Measurements from ENCODE around the gene HENMT1. TPM values are rescaled to one million over a fixed set of nuclear protein-coding genes. Genes with fewer than 3 reads are reported as not detected.
"Not testable (repeated sequence)": the region's sequence is repeated elsewhere in the genome, so short reads cannot be mapped to it uniquely, and the experiment has no call there.

Gene HENMT1
- 10.1 TPM for polyA plus RNA-seq

DNA sequence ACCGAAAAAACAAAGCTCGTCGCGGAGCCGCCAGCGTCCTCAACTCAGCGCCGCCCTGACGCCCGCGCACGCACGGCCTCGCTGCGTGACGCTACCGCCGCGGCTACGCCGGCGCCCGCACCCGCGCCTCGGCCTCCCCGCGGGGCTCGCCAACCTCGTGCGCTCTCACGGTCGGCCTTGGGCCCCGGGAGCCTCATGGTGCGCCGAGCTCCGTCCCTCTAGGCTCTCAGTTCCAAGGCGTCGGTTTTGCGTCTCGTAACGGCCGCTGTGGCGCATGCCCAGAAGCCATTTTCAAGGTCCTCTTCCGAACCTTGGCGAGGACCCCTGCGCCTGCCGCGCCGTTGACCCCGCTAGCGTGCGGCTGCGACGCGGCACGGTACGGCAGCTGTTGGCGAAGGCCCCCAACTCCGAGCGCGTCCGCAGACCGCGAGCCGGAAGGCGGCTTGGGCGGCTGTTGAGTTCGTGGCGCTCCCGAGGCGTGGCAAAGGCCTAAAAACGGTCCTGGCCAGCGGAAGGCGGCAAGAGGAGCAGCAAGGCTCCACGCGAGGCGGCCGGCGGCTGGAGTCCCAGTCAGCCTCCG is at the start of gene HENMT1:
HENMT1 (minus strand) TSS at position 64 of the 580 bp plus-strand sequence. CDS start 1,209 bp downstream, outside the sequence.
- Mint-ChIP-seq H3K36me3 (no peaks in the 10 kb centered on the region), H3K27ac (peak within 1 kb of the TSS; percentile 95 to 97 (median 97)), H3K9me3 (no peaks in the 10 kb centered on the region), H3K27me3 (no peaks in the 10 kb centered on the region), H3K4me1 (peaks cover 4 to 11% (median 7%) of the 10 kb centered on the region in 3 donors), H3K4me3 (peak within 1 kb of the TSS; percentile 86 to 96 (median 93))

DNA sequence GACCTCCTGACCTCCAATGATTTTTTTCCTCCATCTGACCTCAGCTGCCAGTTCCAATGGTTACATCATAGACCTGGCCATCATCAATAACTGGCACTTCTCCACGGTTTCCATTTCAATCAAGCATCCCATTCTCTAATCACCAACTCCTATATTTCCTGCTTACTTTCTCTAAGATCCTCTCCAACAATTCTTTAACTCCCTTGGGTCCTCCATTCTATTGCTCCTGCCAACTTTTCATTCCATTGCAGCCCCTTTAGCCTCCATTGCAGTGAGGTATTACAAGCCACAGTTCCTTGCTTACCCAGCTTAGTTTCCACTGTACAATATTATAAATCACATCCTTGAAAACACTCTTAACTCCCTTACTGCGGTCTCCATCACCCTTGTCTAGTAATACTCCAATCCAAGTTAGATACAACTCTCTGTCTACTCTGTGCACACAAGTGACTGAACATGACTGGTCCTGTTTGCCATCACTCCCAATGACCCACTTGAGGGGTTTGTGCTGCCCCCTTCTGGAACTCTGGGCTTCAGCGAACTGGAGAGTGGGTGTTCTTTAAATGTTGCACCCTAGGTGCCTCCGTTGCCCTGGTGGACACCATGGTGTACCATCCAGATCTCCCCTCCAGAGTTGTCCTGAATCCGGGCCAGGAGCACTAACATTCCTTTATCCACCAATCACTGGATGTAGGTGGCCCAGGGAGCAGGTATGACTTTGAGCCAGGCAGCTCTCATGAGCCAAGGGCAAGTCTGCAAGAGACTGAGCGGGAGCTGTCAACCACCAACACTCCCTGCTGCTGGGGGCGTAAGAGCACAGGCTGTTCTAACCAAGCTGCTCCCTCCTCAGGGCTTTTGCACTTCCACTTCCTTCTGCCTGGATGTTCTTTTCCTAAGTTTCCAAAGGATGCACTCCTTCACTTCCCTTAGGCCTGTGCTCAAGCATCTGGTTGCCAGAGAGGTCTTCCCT is 48.1 kb upstream of the HENMT1 start:
- Mint-ChIP-seq H3K27ac (no peak overlapping the region), H3K36me3 (peaks cover 1% of the 10 kb centered on the region), H3K4me3 (no peak overlapping the region), H3K4me1 (peaks cover 0 to 6% (median 3%) of the 10 kb centered on the region in 3 donors), H3K9me3 (no peaks in the 10 kb centered on the region), H3K27me3 (peaks cover 5% of the 10 kb centered on the region)

DNA sequence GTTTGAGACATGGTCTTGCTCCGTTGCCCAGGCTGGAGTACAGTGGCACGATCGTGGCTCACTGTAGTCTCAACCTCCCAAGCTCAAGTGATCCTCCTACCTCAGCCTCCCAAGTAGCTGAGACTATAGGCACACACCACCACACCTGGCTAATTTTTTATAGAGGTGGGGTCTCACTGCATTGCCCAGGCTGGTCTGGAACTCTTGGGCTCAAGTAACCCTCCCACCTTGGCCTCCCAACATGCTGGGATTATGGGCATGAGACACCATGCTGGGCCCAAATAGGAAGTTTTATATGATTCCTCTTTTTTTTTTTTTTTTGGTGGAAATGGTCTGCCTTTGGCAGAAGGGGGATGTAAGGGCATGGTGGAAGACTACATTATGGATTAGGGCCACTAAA is 45.8 kb upstream of the HENMT1 start:
- H3K36me3 Mint-ChIP-seq, result peaks cover 1% of the 10 kb centered on the region
- no peak overlapping the region for H3K4me3 Mint-ChIP-seq
- peaks cover 2 to 13% (median 9%) of the 10 kb centered on the region in 3 donors for H3K4me1 Mint-ChIP-seq
- no peaks in the 10 kb centered on the region for H3K9me3 Mint-ChIP-seq
- no peak overlapping the region for H3K27ac Mint-ChIP-seq
- H3K27me3 Mint-ChIP-seq, result peaks cover 5% of the 10 kb centered on the region

DNA sequence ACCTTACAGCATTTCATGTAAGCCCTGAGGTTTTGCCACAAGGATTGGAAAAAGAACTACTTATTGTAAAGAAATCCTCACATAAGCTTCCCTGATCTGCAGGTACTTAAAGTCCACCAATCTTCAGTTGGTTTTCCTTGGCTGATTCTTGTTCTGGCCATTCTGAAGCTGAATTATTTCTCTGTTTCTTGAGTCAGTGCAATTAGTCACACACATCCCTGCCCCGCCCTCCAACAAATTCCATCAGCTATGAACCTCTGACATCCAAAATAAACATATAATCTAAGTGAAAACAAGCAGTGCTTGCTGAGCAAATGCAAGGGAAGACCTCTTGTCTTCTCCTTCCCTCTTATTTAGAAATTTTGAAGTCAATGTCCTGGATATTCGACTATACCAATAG is 43.6 kb upstream of the HENMT1 start:
- Mint-ChIP-seq H3K4me3 (peak overlapping the region in 1 of 4 donors; percentile 15), H3K27me3 (peaks cover 1% of the 10 kb centered on the region), H3K27ac (peak overlapping the region in 1 of 3 donors; percentile 3), H3K36me3 (peaks cover 1% of the 10 kb centered on the region), H3K4me1 (peaks cover 2 to 17% (median 16%) of the 10 kb centered on the region in 3 donors), H3K9me3 (no peaks in the 10 kb centered on the region)

DNA sequence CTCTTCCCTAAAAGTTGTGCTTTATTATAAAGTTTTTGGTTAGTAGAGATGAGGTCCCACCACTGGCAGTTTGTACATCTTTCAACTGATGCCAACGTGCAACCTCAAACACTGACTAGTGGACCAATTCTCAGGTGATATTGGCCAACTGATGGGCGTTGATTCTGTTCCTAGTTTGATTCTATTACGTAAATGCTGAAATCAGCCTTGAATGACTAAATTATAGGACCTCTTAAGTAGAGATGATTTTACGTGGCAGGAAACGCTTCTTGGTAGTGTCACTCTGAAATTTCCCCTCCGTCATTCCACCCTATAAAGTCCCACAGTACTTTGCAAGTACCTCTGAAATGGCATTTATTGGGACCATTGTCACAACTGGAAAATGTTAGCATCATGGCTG is 43.0 kb upstream of the HENMT1 start:
- no peaks in the 10 kb centered on the region for H3K27me3 Mint-ChIP-seq
- peaks cover 2 to 22% (median 19%) of the 10 kb centered on the region in 3 donors for H3K4me1 Mint-ChIP-seq
- no peaks in the 10 kb centered on the region for H3K9me3 Mint-ChIP-seq
- peak overlapping the region in 2 of 3 donors; percentile 3 to 90 for H3K27ac Mint-ChIP-seq
- peak overlapping the region in 1 of 4 donors; percentile 17 for H3K4me3 Mint-ChIP-seq
- H3K36me3 Mint-ChIP-seq, result peaks cover 1% of the 10 kb centered on the region

DNA sequence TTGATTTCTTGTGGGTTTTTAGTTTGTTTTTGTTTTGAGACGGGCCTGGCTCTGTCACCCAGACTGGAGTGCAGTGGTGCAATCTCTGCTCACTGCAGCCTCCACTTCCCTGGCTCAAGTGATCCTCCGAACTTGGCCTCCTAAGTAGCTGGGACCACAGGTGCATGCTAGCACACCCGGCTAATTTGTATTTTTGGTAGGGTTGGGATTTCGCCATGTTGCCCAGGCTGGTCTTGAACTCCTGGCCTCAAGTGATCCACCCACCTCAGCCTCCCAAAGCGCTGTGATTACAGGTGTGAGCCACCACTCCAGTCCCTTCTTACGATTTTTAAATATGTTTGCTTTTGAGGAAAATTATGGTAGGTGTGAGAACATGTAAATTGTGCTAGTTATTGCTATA is 41.2 kb upstream of the HENMT1 start:
- not testable (repeated sequence) for H3K27me3 Mint-ChIP-seq, H3K36me3 Mint-ChIP-seq, H3K27ac Mint-ChIP-seq, H3K4me3 Mint-ChIP-seq, H3K9me3 Mint-ChIP-seq
- H3K4me1 Mint-ChIP-seq, result peaks cover 2 to 22% (median 19%) of the 10 kb centered on the region in 3 donors

DNA sequence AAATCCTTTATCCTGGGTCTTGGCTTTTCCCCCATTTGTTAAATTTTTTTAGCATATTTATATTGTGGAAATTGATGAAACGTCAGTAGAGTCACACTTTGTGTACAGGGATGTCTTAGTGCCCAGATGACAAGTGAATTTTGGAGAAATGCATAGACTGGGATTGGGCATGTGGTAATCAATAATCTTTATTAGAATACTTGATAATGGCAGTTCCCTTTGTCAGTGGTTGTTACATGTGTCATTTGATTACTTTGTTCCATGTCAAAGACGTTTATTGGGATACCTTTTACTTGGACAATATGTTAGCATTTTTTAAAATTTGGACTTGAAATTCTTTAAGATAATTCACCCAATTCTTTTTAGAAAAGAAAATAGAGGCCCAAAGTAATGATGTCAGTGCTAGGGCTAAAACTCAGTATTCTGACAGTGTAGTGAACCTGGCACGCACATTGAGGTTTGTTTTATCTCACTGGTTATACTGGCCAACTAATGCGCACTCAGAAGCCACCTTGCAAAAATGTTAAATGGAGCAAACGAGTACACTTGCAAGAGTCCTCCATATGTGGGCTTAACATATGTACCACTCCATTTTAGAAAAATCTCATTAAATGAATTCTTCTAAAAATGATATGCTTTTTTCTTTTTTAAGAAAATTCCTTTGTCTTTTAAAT is 40.4 kb upstream of the HENMT1 start:
- Mint-ChIP-seq H3K27ac (no peak overlapping the region), H3K27me3 (no peaks in the 10 kb centered on the region), H3K36me3 (peaks cover 2% of the 10 kb centered on the region), H3K9me3 (no peaks in the 10 kb centered on the region), H3K4me1 (peaks cover 2 to 22% (median 19%) of the 10 kb centered on the region in 3 donors), H3K4me3 (no peak overlapping the region)

DNA sequence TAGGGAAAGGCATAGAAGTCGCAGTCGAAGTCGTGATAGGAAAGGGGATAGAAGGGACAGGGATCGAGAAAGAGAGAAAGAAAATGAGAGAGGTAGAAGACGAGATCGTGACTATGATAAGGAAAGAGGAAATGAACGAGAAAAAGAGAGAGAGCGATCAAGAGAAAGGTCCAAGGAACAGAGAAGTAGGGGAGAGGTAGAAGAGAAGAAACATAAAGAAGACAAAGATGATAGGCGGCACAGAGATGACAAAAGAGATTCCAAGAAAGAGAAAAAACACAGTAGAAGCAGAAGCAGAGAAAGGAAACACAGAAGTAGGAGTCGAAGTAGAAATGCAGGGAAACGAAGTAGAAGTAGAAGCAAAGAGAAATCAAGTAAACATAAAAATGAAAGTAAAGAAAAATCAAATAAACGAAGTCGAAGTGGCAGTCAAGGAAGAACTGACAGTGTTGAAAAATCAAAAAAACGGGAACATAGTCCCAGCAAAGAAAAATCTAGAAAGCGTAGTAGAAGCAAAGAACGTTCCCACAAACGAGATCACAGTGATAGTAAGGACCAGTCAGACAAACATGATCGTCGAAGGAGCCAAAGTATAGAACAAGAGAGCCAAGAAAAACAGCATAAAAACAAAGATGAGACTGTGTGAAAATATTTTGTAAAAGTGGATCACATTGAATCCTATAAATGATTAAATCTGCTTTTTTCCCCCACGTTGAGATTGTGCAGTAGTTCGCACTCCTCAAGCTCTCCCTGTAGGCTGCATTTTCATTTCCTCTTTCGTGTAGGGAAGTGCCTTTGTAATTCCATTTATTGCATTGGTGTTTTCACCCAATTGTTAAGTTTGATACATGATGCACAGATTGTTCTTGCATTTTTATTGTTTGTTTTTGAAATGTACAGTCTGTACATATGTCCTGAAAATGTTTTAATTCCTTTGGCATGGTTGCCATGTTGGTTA is 38.8 kb upstream of the HENMT1 start:
- Mint-ChIP-seq H3K36me3 (peaks cover 2% of the 10 kb centered on the region), H3K4me1 (peaks cover 8 to 29% (median 25%) of the 10 kb centered on the region in 3 donors)

DNA sequence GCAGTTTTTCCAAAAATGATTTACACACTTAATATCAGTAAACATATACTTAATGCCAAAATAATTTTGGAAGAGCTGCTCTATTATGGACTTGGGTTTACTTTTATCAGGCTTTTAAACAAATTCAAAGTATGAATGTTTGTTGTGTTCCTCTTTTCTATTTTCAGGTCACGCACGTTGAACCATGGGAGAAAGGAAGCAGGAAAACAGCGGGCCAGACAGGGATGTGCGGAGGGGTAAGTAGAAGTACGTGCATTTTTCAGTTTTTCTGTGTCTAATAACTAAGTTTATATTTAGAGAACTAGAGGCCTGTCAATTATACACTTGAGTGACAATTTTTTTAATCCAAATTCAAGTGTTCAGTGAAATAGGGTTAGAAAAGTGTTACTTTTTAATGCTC is 34.6 kb upstream of the HENMT1 start:
- peaks cover 27 to 45% (median 32%) of the 10 kb centered on the region in 3 donors for H3K4me1 Mint-ChIP-seq
- H3K36me3 Mint-ChIP-seq, result peaks cover 4% of the 10 kb centered on the region
- peaks cover 1% of the 10 kb centered on the region for H3K27me3 Mint-ChIP-seq
- H3K27ac Mint-ChIP-seq, result peak overlapping the region; percentile 44 to 77 (median 72)
- no peaks in the 10 kb centered on the region for H3K9me3 Mint-ChIP-seq
- H3K4me3 Mint-ChIP-seq, result peak overlapping the region in 2 of 4 donors; percentile 24 to 31

More for the DNA sequence above, 38.8 kb upstream of the HENMT1 start:
- Mint-ChIP-seq H3K27ac (peak overlapping the region; percentile 47 to 78 (median 76)), H3K4me3 (peak overlapping the region in 3 of 4 donors; percentile 39 to 63 (median 43)), H3K27me3 (no peaks in the 10 kb centered on the region), H3K9me3 (no peaks in the 10 kb centered on the region)

DNA sequence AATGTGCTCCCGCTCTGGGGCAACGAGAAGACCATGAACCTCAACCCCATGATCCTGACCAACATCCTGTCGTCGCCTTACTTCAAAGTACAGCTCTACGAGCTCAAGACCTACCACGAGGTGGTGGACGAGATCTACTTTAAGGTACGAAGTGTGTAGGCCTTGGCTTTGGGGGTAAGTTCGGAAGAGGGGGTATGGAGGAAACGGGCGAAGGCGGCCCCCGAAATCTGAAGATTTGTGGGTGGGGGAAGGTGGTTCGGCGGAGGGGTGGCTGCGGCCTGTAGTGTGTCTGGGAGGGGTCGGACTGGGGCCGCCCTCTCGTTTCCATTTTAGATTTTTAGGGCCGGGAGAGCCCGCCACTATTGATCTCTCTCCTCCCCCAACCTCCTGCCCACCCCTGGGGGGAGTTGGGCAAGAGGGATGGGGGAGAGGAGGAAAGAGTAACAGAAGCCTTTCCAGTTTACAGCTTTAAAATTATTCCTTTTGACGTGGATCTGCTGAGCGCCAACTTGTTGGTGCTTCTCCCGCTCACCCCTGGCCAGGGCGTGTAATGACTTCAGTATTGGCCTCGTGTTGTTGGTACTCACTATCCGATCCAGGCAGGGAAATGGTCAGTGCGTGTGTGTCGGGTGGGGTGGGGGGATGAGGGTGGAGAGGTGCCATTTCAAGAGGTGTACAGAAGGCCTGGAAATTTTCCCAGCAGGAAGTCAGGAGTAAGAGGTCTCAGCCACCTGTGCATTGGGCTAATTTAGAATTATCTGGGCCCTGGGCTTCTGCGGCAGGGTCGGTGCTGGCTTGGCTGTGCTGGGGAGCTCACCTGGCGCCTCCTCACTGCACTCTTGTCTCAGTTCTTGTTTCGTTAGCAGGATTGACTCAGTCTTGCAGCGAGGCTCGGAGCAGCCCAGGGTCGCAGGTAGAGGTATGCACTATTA is 32.1 kb upstream of the HENMT1 start:
- H3K27me3 Mint-ChIP-seq, result peaks cover 1% of the 10 kb centered on the region
- peaks cover 4% of the 10 kb centered on the region for H3K36me3 Mint-ChIP-seq
- H3K27ac Mint-ChIP-seq, result peak overlapping the region; percentile 90 to 100 (median 100)
- H3K9me3 Mint-ChIP-seq, result no peaks in the 10 kb centered on the region
- peaks cover 27 to 32% (median 29%) of the 10 kb centered on the region in 3 donors for H3K4me1 Mint-ChIP-seq
- H3K4me3 Mint-ChIP-seq, result peak overlapping the region; percentile 84 to 99 (median 98)

DNA sequence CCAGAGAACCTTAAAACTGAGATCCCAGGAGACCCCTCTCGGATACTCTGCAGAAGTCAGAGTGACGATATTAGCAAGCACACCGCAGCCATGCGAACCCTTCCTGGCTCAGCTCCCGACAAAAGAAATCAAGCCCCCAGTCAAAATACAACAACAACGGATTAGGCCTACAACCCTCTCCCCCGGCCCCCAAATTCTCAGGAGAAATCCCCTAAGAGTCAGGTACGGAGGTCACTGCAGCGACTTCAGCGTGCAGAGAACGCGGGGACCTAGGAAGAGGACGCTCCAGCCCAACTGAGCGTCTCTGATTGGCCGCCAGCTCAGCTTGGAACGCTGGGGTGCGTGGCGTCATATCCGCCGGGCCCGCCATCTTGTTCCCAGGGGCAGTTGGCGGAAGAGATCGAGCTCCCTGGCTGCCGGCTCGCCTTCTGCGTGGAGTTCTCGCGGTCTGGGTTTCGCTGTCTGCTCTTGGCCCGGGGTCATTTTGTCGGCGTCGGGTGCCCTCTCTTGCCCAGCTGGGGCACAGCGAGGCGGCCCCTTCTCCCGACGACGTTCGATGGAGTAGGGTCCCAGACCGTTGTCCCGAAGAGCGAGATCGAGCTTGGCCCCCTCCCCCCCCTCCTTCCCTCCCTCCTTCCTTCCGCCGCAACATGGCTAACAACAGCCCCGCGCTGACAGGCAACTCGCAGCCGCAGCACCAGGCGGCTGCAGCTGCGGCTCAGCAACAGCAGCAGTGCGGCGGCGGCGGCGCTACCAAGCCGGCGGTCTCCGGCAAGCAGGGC is 31.2 kb upstream of the HENMT1 start, which contains the start of gene PRPF38B:
PRPF38B (plus strand) TSS at position 369 of the 782 bp plus-strand sequence; CDS start at position 651, 282 bp downstream.
- H3K27me3 Mint-ChIP-seq, result peaks cover 1% of the 10 kb centered on the region
- H3K4me1 Mint-ChIP-seq, result peaks cover 27 to 32% (median 29%) of the 10 kb centered on the region in 3 donors
- H3K36me3 Mint-ChIP-seq, result peaks cover 4% of the 10 kb centered on the region
- peak within 1 kb of the TSS; percentile 90 to 100 (median 100) for H3K27ac Mint-ChIP-seq
- no peaks in the 10 kb centered on the region for H3K9me3 Mint-ChIP-seq
- H3K4me3 Mint-ChIP-seq, result peak within 1 kb of the TSS; percentile 84 to 99 (median 98)
